GM03348 (cell line): ENCODE measurements around the gene FBXO4.
"Not testable (repeated sequence)": the region's sequence is repeated elsewhere in the genome, so short reads cannot be mapped to it uniquely, and the experiment has no call there.

Experiments used
- DNase-seq: peaks from one replicate; pipeline ENCODE4 v3.0.0; 2012; ENCODE audit warnings: low spot score

Gene FBXO4

DNA sequence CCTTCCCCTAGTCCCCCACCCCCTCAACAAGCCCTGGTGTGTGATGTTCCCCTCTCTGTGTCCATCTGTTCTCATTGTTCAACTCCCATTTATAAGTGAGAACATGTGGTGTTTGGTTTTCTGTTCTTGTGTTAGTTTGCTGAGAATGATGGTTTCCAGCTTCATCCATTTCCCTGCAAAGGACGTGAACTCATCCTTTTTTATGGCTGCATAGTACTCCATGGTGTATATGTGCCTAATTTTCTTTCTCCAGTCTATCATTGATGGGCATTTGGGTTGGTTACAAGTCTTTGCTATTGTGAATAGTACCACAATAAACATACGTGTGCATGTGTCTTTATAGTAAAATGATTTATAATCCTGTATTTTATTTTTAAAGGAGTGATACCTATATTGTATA lies 57.8 kb downstream of the FBXO4 start:
- DNase-seq, result not testable (repeated sequence)

DNA sequence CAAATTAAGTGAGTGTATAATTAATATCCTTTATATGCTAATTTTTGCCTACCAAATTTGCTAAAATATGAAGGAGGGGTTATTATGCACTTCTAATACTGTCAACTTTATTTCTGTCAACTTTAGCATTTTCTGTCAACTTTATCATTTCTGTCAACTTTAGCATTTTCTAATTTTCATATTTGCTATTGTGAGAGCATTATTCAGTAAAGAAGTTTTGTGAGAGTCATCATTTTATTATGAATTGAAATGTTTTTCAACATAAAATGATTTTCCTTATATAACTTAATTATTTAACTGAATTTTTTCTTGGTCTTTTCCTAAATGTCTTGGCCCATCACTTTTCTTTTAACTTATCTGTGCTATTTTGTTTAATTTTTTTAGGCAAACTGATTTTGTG lies 58.2 kb downstream of the FBXO4 start:
- DNase-seq, result no peak

DNA sequence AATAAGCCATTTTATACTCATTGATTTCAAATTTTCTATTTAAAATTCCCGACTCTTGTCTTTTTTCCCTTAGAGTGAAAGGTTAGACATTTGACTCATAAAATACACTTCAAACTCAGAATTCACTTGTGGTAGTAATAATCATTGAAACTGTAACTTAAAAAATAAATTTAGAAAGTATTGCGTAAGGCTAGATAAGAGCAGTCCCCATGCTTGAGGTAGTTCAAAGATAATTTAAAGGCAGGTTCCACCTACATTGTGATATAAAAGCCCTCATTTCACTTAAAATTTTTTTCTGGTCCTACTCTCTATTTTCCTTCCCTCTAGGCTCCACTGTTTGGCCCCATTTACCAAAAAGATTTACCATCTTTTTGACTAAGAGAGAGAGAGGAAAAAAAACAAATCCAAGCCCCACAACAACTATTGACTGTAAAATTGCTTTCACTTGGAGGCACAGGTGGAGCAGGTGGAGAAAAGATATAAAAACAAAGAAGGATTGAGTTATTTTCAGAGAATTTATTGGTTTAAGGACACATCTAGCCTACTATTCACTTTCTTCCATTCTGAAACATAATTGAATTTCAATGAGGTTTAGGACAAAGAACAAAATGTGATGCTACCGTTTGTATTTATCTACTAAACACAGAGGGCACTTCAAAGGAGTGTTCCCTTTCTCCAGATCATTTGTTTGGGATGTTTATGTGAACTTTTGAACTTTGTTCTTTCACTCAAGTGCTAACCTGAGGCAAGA lies 61.0 kb downstream of the FBXO4 start:
- no peak for DNase-seq
